ENCODE results near the gene FAM234B. TPM values are rescaled to one million over a fixed set of nuclear protein-coding genes. Genes with fewer than 3 reads are reported as not detected.
"Not testable (repeated sequence)": the region's sequence is repeated elsewhere in the genome, so short reads cannot be mapped to it uniquely, and the experiment has no call there.

Gene FAM234B
- total RNA-seq, 2 experiments from 2014 or later = 3.9 to 4.4 TPM

DNA sequence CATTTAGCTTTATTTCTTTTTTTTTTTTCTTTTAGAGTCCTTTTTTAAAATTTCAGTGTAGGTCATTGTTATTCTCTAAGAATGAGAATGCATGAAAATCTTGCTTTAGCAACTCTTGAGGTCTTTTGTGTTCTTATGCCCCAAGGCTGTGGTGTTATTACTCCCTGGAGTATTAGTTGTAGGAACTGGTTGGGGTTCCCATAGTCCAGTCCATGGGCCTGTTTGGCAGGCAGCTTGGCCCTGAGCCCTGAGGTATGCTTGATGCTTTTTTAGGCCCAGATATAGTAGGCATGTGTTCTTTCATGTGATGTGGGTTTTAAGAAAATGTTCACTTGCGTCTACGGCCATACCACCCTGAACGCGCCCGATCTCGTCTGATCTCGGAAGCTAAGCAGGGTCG lies 1.6 kb downstream of the FAM234B start:
- Mint-ChIP-seq H3K27ac (no peak overlapping the region), H3K36me3 (ENCODE audit: low read depth) (peaks cover 1% of the 10 kb centered on the region), H3K27me3 (peaks cover 15% of the 10 kb centered on the region), H3K9me3 (no peaks in the 10 kb centered on the region), H3K4me3 (no peak overlapping the region), H3K4me1 (peaks cover 27% of the 10 kb centered on the region)
- ChIA-PET CTCF (interaction anchor here (1.7 to 1.8 kb wide), 2 partner anchors 12 to 20 kb away, joined by 5 to 6 read pairs; no protein-coding TSS in a partner anchor), POLR2A (no interaction called here)
- DNase-seq = no peak

DNA sequence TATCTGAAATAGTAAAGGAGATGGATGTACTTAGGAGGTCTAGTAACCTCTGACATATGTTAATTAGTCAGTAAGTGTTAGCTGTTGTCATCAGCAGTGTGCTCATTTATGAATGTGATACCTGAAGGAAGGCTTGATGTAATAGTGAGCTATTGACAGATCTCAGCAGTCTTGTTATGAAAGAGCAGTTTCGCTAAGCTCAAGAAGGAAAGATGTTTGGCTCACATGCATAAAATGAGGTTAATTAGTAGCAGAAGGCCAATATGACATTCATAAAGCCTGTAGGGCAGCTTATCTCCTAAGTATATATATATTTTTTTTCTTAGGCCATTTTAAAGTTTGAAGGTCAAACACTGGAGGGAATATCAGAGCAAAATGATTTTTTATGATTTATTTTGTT lies 2.8 kb downstream of the FAM234B start:
- H3K36me3 Mint-ChIP-seq (ENCODE audit: low read depth) = peaks cover 1% of the 10 kb centered on the region
- ChIA-PET POLR2A (no interaction called here), CTCF (no interaction called here)
- H3K9me3 Mint-ChIP-seq = no peaks in the 10 kb centered on the region
- peaks cover 10% of the 10 kb centered on the region for H3K27me3 Mint-ChIP-seq
- H3K4me1 Mint-ChIP-seq = peaks cover 29% of the 10 kb centered on the region
- H3K27ac Mint-ChIP-seq = no peak overlapping the region
- H3K4me3 Mint-ChIP-seq = no peak overlapping the region
- DNase-seq = no peak

DNA sequence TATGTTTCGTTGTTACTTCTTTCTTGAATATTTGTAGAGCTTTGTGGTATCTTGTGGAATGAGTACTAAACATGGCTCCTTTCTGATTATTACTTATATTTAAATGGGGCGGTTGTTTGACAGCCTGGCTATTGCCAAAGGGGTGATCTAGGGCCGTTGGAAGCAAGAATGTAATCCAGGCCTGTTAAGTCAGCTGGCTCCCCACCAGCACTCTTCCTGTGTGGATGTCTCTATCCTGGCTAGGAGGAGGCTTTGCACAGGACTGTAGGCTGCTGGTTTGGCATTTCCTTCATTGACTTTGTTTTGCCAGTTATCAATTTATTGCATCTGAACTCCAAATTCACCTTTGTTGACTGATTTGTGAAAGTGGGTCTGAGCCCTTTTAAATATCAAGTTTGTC lies 5.6 kb downstream of the FAM234B start:
- H3K4me3 Mint-ChIP-seq = no peak overlapping the region
- H3K27ac Mint-ChIP-seq = no peak overlapping the region
- H3K36me3 Mint-ChIP-seq (ENCODE audit: low read depth) = peaks cover 13% of the 10 kb centered on the region
- peaks cover 13% of the 10 kb centered on the region for H3K9me3 Mint-ChIP-seq
- DNase-seq = no peak
- H3K27me3 Mint-ChIP-seq = no peaks in the 10 kb centered on the region
- ChIA-PET CTCF (interaction anchor here (0.8 kb wide), 1 partner anchor 47 kb away, joined by 3 read pairs; no protein-coding TSS in a partner anchor), POLR2A (no interaction called here)
- H3K4me1 Mint-ChIP-seq = peaks cover 26% of the 10 kb centered on the region

DNA sequence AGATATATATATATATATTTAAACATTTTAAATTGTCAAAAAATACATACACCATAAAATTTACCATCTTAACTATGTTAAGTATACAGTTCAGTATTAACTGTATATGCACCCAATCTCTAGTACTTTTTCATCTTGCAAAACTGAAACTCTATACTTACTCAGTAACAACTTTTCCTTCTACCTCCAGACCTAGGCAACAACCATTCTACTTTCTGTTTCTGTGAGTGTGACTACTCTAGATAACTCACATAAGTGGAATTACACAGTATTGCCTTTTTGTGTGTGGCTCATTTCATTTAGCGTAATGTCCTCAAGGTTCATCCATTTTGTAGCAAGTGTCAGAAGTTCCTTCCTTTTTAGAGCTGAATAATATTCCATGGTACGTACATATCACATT lies 8.2 kb downstream of the FAM234B start:
- peaks cover 9% of the 10 kb centered on the region for H3K4me1 Mint-ChIP-seq
- DNase-seq = no peak
- no peaks in the 10 kb centered on the region for H3K27me3 Mint-ChIP-seq
- ChIA-PET CTCF (no interaction called here), POLR2A (no interaction called here)
- no peak overlapping the region for H3K4me3 Mint-ChIP-seq
- no peak overlapping the region for H3K27ac Mint-ChIP-seq
- H3K9me3 Mint-ChIP-seq = peaks cover 14% of the 10 kb centered on the region
- H3K36me3 Mint-ChIP-seq (ENCODE audit: low read depth) = peaks cover 18% of the 10 kb centered on the region

DNA sequence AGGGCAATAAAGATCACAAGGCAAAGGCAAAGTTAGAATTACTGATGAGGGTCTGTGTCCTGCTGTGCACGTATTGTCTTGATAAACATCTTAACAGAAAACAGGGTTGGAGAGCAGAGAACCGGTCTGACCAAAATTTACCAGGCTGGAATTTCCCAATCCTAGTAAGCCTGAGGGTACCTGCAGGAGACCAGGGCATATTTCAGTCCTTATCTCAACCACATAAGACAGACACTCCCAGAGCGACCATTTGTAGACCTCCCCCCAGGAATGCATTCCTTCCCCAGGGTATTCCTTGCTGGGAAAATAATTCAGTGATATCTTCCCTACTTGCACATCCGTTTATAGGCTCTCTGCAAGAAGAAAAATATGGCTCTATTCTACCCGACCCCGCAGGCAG lies 9.4 kb downstream of the FAM234B start:
- DNase-seq = not testable (repeated sequence)

DNA sequence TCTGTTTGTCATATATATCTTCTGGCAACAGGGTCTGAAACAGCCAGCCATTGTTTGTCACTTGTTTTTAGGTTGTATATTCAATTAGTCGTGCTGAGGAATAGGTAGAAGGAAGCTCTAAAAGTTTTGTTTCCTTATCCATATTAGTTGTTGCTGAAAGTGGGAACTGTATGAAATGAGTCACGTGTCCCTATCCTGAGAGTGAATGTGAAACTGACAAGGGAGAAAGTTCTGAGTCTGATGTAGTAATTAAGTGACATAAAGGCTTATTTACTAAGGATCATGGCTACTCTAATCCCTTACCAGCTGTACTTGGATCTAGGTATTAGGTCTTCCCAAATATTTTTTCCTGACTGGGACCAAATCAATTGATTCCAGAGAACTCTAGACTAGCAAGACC lies 16.4 kb downstream of the FAM234B start:
- H3K9me3 Mint-ChIP-seq = no peaks in the 10 kb centered on the region
- DNase-seq = no peak
- peaks cover 2% of the 10 kb centered on the region for H3K36me3 Mint-ChIP-seq (ENCODE audit: low read depth)
- POLR2A ChIA-PET = no interaction called here
- no peak overlapping the region for H3K4me3 Mint-ChIP-seq
- CTCF ChIA-PET = interaction anchor here (1.2 kb wide), 1 partner anchor 17 kb away, joined by 3 read pairs; the partner anchor contains the start of gene FAM234B
- no peaks in the 10 kb centered on the region for H3K27me3 Mint-ChIP-seq
- no peak overlapping the region for H3K27ac Mint-ChIP-seq
- no peaks in the 10 kb centered on the region for H3K4me1 Mint-ChIP-seq

More for the DNA sequence above, 9.4 kb downstream of the FAM234B start:
- H3K27me3 Mint-ChIP-seq, POLR2A ChIA-PET, H3K4me3 Mint-ChIP-seq, H3K4me1 Mint-ChIP-seq, H3K27ac Mint-ChIP-seq, CTCF ChIA-PET: not testable (repeated sequence)
- peaks cover 18% of the 10 kb centered on the region for H3K36me3 Mint-ChIP-seq (ENCODE audit: low read depth)
- H3K9me3 Mint-ChIP-seq = peaks cover 14% of the 10 kb centered on the region

DNA sequence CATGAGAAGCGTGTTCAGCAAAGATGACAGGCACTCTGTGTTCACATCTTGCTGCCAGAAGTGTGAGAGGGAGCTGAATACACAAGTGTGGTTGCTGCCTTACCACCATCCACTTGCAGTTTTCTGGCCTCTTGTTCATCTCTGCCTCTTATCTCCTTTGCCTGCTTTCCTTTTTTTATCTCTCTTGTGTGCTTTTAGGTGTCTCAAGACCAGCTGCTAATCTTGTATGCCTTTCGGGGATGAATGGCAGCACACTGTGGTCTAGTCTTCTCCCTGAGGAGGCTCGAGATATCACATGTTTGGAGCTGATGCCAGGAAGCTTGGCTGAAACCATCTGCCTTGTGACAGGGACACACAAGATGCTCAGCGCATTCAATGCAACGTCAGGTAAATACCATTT lies 17.2 kb downstream of the FAM234B start:
- DNase-seq = no peak
- H3K4me3 Mint-ChIP-seq = no peak overlapping the region
- H3K9me3 Mint-ChIP-seq = no peaks in the 10 kb centered on the region
- no peak overlapping the region for H3K27ac Mint-ChIP-seq
- ChIA-PET CTCF (no interaction called here), POLR2A (no interaction called here)
- no peaks in the 10 kb centered on the region for H3K27me3 Mint-ChIP-seq
- H3K36me3 Mint-ChIP-seq (ENCODE audit: low read depth) = peaks cover 1% of the 10 kb centered on the region
- H3K4me1 Mint-ChIP-seq = no peaks in the 10 kb centered on the region

DNA sequence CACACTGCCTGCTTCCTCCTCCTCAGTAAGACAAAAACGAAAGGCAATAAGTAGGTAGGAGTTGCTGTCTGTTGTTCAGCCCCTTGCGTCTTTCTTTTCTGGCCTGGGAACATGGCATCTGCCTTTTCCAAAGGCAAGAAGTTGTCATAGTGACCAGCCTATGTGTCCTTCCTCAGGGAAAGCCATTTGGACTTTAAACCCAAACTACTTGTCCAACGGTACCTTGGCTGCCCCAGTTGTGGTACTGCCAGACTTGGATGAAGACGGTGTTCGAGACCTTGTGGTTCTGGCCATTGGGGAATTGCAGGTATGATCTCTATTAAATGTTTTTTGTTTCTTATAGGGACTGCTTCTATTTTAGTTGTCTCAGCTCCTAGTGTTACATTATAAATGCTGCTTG lies 18.5 kb downstream of the FAM234B start:
- ChIA-PET POLR2A (no interaction called here), CTCF (interaction anchor here (0.6 kb wide), 1 partner anchor 10 kb away, joined by 3 read pairs; no protein-coding TSS in a partner anchor)
- Mint-ChIP-seq H3K4me1 (peaks cover 6% of the 10 kb centered on the region), H3K27me3 (no peaks in the 10 kb centered on the region), H3K27ac (no peak overlapping the region), H3K4me3 (no peak overlapping the region), H3K36me3 (ENCODE audit: low read depth) (no peaks in the 10 kb centered on the region), H3K9me3 (no peaks in the 10 kb centered on the region)
- no peak for DNase-seq

DNA sequence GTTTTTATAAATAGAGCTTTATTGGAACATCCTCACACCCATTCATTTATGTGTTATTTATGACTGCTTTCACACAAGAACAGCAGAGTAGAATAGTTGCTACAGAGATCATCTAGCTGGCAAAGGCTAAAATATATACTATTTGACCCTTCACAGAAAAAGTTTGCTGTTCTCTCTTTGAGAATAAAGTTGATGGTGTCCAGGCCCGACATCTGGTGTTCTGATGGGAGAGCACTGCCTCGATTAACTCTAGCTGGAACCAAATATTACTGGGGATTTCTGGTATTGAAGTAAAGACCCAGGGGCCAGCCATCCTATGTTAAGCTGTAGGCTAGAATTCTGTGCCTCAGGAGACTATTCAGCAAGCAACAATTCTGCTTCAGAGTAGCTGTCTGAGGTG lies 21.8 kb downstream of the FAM234B start:
- Mint-ChIP-seq H3K4me3 (no peak overlapping the region), H3K4me1 (peaks cover 6% of the 10 kb centered on the region), H3K9me3 (no peaks in the 10 kb centered on the region), H3K27me3 (no peaks in the 10 kb centered on the region), H3K27ac (no peak overlapping the region), H3K36me3 (ENCODE audit: low read depth) (peaks cover 3% of the 10 kb centered on the region)
- no peak for DNase-seq
- ChIA-PET POLR2A (no interaction called here), CTCF (interaction anchor here (0.7 to 1.8 kb wide), 3 partner anchors 20 to 58 kb away, joined by 3 to 6 read pairs (median 4); no protein-coding TSS in a partner anchor)

DNA sequence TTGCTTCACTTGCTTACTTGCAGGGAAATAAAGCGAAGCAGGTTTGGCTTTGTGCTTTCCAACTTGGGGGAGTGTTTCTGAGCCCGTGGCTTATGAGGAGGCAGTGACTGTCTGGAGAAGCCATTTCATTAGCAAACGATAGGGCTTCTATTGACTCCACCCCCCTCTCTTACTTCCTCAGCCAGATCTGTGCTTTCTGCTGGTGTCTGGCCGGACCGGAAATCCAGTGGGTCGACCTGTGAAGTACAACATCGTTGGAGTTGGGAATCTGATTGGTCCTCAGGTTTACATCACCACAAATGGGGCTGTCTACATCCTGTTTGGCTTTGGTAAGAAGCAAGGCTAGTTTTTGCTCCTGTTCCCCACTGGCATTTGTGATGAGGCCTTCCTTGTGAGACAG lies 22.3 kb downstream of the FAM234B start:
- DNase-seq = no peak
- no peaks in the 10 kb centered on the region for H3K9me3 Mint-ChIP-seq
- H3K4me1 Mint-ChIP-seq = peaks cover 6% of the 10 kb centered on the region
- POLR2A ChIA-PET = no interaction called here
- peaks cover 3% of the 10 kb centered on the region for H3K36me3 Mint-ChIP-seq (ENCODE audit: low read depth)
- no peak overlapping the region for H3K4me3 Mint-ChIP-seq
- CTCF ChIA-PET = interaction anchor here (1.8 kb wide), 1 partner anchor 21 kb away, joined by 6 read pairs; no protein-coding TSS in a partner anchor
- no peaks in the 10 kb centered on the region for H3K27me3 Mint-ChIP-seq
- no peak overlapping the region for H3K27ac Mint-ChIP-seq

DNA sequence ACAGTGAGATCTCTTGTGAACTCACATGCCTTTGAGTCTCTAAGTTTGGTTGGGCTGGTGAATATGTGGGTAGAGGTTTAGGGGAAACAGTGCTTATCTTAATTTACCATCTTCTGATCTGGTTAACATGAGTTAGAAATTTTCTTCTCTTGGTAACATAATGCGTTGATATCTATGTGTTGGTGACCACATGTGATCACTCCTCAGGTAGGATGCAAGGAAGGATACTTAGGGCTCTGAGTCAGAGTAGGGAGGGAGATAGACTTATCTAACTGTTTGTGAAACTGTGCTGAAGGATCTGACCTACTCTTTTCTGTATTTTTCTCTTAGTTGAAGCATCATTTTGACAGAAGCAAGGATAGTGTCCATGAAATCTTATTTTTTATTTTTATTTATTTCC lies 23.1 kb downstream of the FAM234B start:
- DNase-seq = no peak
- H3K27ac Mint-ChIP-seq = no peak overlapping the region
- peaks cover 6% of the 10 kb centered on the region for H3K4me1 Mint-ChIP-seq
- H3K36me3 Mint-ChIP-seq (ENCODE audit: low read depth) = peaks cover 3% of the 10 kb centered on the region
- H3K9me3 Mint-ChIP-seq = no peaks in the 10 kb centered on the region
- H3K4me3 Mint-ChIP-seq = no peak overlapping the region
- CTCF ChIA-PET = no interaction called here
- no peaks in the 10 kb centered on the region for H3K27me3 Mint-ChIP-seq
- POLR2A ChIA-PET = no interaction called here

DNA sequence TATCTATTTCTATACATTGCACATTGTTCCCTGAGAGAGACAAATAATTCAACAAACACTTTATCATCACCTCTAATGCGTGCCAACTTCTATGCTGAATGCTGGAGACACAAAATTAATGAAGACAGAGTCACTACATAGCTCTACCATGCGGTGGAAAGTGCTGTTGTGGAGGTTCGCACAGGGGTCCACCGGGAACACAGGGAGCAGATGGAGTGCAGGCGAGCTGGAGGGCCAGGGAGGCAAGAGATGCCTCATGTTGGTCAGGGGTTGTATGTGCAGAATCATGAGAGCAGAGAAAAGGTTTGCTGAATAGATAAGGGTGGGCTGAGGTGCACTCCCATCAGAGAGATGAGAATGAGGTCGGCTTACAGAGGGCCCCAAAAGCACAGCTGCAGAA lies 25.2 kb downstream of the FAM234B start:
- H3K27ac Mint-ChIP-seq = no peak overlapping the region

DNA sequence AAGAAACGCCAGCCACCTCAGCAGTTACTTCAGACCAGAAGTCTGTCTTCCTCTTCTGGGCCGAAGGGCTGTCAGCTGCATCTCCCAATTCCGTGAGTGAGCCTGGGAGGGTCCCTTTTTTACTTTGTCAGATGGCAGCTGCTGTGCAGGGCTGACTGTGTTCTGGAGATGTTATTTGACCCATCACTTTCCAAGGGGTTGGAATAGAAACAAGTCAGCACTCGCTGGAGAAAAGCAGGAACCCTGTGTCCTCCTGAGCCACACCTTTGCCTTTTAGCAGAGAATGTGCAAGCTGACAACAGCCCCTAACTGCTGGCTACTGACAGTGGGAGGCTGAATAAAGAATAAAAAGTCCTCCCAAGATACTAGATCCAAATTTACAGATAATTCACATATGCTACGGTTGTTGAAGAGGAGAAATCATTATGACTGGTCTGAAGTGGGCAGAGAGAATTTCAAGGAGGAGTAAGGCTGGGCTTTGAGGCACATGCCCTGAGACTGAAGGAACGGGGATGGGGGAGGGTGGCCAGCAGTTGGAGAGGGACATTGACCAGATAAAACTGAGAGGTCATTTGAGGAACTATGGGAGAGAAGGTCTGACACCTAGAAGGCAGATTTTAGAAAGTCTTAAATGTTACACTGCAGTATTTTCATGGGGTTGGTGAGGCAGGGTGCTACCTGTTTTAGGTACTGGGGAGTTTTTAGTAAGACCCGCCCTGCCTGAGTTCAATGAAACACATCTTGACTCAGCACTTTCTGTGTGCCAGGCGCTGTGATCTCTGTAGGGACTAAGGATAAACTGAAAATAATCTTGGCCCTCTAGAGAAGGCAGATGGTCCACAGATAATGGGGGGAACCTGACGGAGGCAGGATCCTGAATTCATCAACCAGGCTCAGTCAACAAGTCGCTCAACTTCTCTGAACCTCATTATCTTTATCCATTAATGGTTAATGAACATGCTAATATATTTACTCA lies 27.4 kb downstream of the FAM234B start:
- Mint-ChIP-seq H3K27me3 (no peaks in the 10 kb centered on the region), H3K36me3 (ENCODE audit: low read depth) (peaks cover 7% of the 10 kb centered on the region), H3K4me3 (no peak overlapping the region), H3K27ac (no peak overlapping the region), H3K4me1 (peaks cover 6% of the 10 kb centered on the region), H3K9me3 (no peaks in the 10 kb centered on the region)
- ChIA-PET POLR2A (no interaction called here), CTCF (interaction anchor here (0.7 kb wide), 1 partner anchor 9 kb away, joined by 3 read pairs; no protein-coding TSS in a partner anchor)
- no peak for DNase-seq

More for the DNA sequence above, 25.2 kb downstream of the FAM234B start:
- Mint-ChIP-seq H3K4me1 (peaks cover 6% of the 10 kb centered on the region), H3K36me3 (ENCODE audit: low read depth) (peaks cover 6% of the 10 kb centered on the region), H3K4me3 (no peak overlapping the region), H3K9me3 (no peaks in the 10 kb centered on the region), H3K27me3 (no peaks in the 10 kb centered on the region)
- POLR2A ChIA-PET = no interaction called here
- CTCF ChIA-PET = no interaction called here
- DNase-seq = no peak

Measured in activated CD4-positive, alpha-beta T cell treated with anti-CD3 and anti-CD28 coated beads, Interleukin-2, amount 10 ng/mL, durations not matched to agents 7 days and 5 days (primary cell).